SK-N-SH treated with all-trans-retinoic acid at 6 μM for 48 hours (cell line): ENCODE measurements around the gene TRPV5.

Experiments used
- BACH2 ChIP-seq: fragments of 250-450 bp; sonication (Bioruptor Pico); IDR thresholded peaks from 2 replicates; pipeline ENCODE4 v1.9.0; 2021; ENCODE audit warnings: mild to moderate bottlenecking, borderline replicate concordance
- ISL1 ChIP-seq: fragments of 250-450 bp; sonication (Bioruptor Pico); IDR thresholded peaks from 2 replicates; pipeline ENCODE4 v2.1.2; 2022; ENCODE audit warnings: mild to moderate bottlenecking, moderate library complexity
- PATZ1 ChIP-seq: fragments of 250-450 bp; sonication (Bioruptor Pico); IDR thresholded peaks from 2 replicates; pipeline ENCODE4 v1.8.0; 2020; ENCODE audit warnings: mild to moderate bottlenecking, moderate library complexity, borderline replicate concordance
- RARB ChIP-seq: fragments of 250-450 bp; sonication (Bioruptor Pico); IDR thresholded peaks from 2 replicates; pipeline ENCODE4 v1.8.0; 2021; ENCODE audit warnings: mild to moderate bottlenecking, moderate library complexity
- TCF4 ChIP-seq: fragments of 250-450 bp; sonication (Bioruptor Pico); IDR thresholded peaks from 2 replicates; pipeline ENCODE4 v1.8.0; 2021; ENCODE audit warnings: mild to moderate bottlenecking, moderate library complexity, borderline replicate concordance
- ZFP3 ChIP-seq: fragments of 250-450 bp; sonication (Bioruptor Pico); IDR thresholded peaks from 2 replicates; pipeline ENCODE4 v1.5.0; 2020; ENCODE audit warnings: mild to moderate bottlenecking, moderate library complexity
- ZFP30 ChIP-seq: fragments of 450-650 bp; formaldehyde crosslinking; IDR thresholded peaks from 2 replicates; pipeline ENCODE4 v1.5.0; 2022; ENCODE audit warnings: mild to moderate bottlenecking, moderate library complexity
- ZNF565 ChIP-seq: fragments of 450-650 bp; formaldehyde crosslinking; conservative IDR thresholded peaks from 2 replicates; pipeline ENCODE4 v1.5.0; 2020; ENCODE audit warnings: low read depth, mild to moderate bottlenecking, moderate library complexity

- TF ChIP-seq ZFP30 (CRISPR knock-in tag) = no peak
- no peak for TF ChIP-seq BACH2 (CRISPR knock-in tag)
- no peak for TF ChIP-seq TCF4 (CRISPR knock-in tag)
- no peak for TF ChIP-seq RARB
- TF ChIP-seq ZNF565 = no peak
- no peak for TF ChIP-seq ISL1 (CRISPR knock-in tag)
- no peak for TF ChIP-seq ZFP3 (CRISPR knock-in tag)
- no peak for TF ChIP-seq PATZ1 (CRISPR knock-in tag)
Measured at GRCh38 chr7:142868188-142868985, 65.2 kb downstream of the TRPV5 start.
